Hippocampal formation (tissue), 2 donors: ENCODE measurements around the gene TNFRSF4.

ENCODE experiments used
- DNase-seq, 2 donors: peaks; one replicate each; lab custom pipeline; 2025; lab: John Stamatoyannopoulos, UW

The TNFRSF4 gene

GRCh38 chr1:1217621-1218523, 3.9 kb upstream of the TNFRSF4 start:
- DNase-seq, result peak in 1 of 2 donors; percentile 6

- no peak for DNase-seq
Measured at GRCh38 chr1:1216770-1217620, 3.0 kb upstream of the TNFRSF4 start.

- no peak for DNase-seq
Measured at GRCh38 chr1:1215881-1216605, 2.1 kb upstream of the TNFRSF4 start.

GRCh38 chr1:1215080-1215676, 1.2 kb upstream of the TNFRSF4 start:
- DNase-seq, result no peak

GRCh38 chr1:1212780-1213344, 1.1 kb downstream of the TNFRSF4 start:
- DNase-seq, result no peak

GRCh38 chr1:1211541-1212441, 2.2 kb downstream of the TNFRSF4 start:
- DNase-seq, result no peak

GRCh38 chr1:1210726-1211540, 3.0 kb downstream of the TNFRSF4 start:
- DNase-seq, result no peak

GRCh38 chr1:1208713-1209433, 5.1 kb downstream of the TNFRSF4 start:
- no peak for DNase-seq

GRCh38 chr1:1207571-1207892, 6.4 kb downstream of the TNFRSF4 start:
- DNase-seq, result no peak

- no peak for DNase-seq
Measured at GRCh38 chr1:1206966-1207531, 6.9 kb downstream of the TNFRSF4 start.

- DNase-seq, result no peak
Measured at GRCh38 chr1:1206376-1206965, 7.5 kb downstream of the TNFRSF4 start, which contains the start of gene TNFRSF18. TSS of gene TNFRSF18 (minus strand) at chr1:1206592. CDS start at chr1:1206571, 21 bp downstream.

- no peak for DNase-seq
Measured at GRCh38 chr1:1205769-1206375, 8.1 kb downstream of the TNFRSF4 start.

- DNase-seq, result no peak
Measured at GRCh38 chr1:1204998-1205768, 8.8 kb downstream of the TNFRSF4 start.

GRCh38 chr1:1204425-1204920, 9.5 kb downstream of the TNFRSF4 start:
- DNase-seq, result no peak

GRCh38 chr1:1203561-1204424, 10.2 kb downstream of the TNFRSF4 start:
- no peak for DNase-seq
